ENCODE measurements around the gene CCS.

CCS gene

DNA sequence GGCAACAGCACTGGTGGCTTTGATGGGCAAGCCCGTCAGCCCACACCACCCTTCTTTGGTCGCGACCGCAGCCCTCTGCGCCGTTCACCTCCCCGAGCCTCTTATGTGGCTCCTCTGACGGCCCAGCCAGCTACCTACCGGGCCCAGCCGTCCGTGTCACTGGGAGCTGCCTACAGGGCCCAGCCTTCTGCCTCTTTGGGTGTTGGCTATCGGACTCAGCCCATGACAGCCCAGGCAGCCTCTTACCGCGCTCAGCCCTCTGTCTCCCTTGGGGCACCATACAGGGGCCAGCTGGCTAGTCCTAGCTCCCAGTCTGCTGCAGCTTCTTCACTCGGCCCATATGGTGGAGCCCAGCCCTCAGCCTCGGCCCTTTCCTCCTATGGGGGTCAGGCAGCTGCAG, 31.5 kb downstream of the CCS start:
- Histone ChIP-seq H3K4me3 (ENCODE audit: low read depth, low read length) (no peak overlapping the region), H4K91ac (ENCODE audit: low read depth, low read length) (no peak overlapping the region), H3K9me3 (ENCODE audit: insufficient read depth, low read depth, low read length) (peaks cover 2% of the 10 kb centered on the region), H2BK120ac (ENCODE audit: insufficient read depth, low read length, poor library complexity) (no peak overlapping the region), H3K4me2 (ENCODE audit: low read length) (no peak overlapping the region), H2BK12ac (ENCODE audit: low read length) (no peak overlapping the region), H3K23ac (ENCODE audit: low read length) (no peak overlapping the region), H4K8ac (ENCODE audit: low read depth, low read length) (no peak overlapping the region), H3K4ac (ENCODE audit: low read depth, low read length) (peak overlapping the region; percentile 13), H2AFZ (ENCODE audit: insufficient read depth, low read length, poor library complexity) (no peak overlapping the region), H3K36me3 (ENCODE audit: control insufficient read depth in 1 of 2, insufficient read depth in 2 of 2, low read length in 2 of 2) (peaks cover 46 to 67% of the 10 kb centered on the region in 2 experiments), H3K4me1 (ENCODE audit: control insufficient read depth in 1 of 2, insufficient read depth in 2 of 2, low read length in 2 of 2) (peaks cover 0 to 3% of the 10 kb centered on the region in 2 experiments), H4K12ac (ENCODE audit: low read depth, low read length) (no peak overlapping the region), H3K79me2 (ENCODE audit: control insufficient read depth, insufficient read depth, low read length, poor library complexity) (peaks cover 32% of the 10 kb centered on the region), H3K9ac (ENCODE audit: low read length) (no peak overlapping the region), H3K18ac (ENCODE audit: low read length) (no peak overlapping the region), H2BK5ac (ENCODE audit: low read depth, low read length, poor library complexity) (no peak overlapping the region), H3K14ac (ENCODE audit: low read length) (no peak overlapping the region), H3K27me3 (ENCODE audit: insufficient read depth, low read length) (no peaks in the 10 kb centered on the region), H2AK5ac (ENCODE audit: low read length) (no peak overlapping the region), H3K27ac (ENCODE audit: low read depth, low read length) (no peak overlapping the region), H3K79me1 (ENCODE audit: low read length) (no peaks in the 10 kb centered on the region)
- no peak for DNase-seq
- WGBS (ENCODE audit: extremely low coverage, insufficient coverage, insufficient read length): no CpG with 5 or more reads among the region's 16 CpGs

DNA sequence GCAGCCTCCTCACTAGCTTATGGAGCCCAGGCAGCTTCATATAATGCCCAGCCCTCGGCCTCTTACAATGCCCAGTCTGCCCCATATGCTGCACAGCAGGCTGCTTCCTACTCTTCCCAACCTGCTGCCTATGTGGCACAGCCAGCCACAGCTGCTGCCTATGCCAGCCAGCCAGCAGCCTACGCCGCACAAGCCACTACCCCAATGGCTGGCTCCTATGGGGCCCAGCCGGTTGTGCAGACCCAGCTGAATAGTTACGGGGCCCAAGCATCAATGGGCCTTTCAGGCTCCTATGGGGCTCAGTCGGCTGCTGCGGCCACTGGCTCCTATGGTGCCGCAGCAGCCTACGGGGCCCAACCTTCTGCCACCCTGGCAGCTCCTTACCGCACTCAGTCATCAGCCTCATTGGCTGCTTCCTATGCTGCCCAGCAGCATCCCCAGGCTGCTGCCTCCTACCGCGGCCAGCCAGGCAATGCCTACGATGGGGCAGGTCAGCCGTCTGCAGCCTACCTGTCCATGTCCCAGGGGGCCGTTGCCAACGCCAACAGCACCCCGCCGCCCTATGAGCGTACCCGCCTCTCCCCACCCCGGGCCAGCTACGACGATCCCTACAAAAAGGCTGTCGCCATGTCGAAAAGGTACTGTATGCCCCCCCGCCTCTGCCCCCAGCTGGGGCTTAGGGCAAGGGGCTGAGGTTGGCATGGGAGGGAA, 32.2 kb downstream of the CCS start:
- Histone ChIP-seq H3K27me3 (ENCODE audit: insufficient read depth, low read length) (no peaks in the 10 kb centered on the region), H3K9me3 (ENCODE audit: insufficient read depth, low read depth, low read length) (peaks cover 2% of the 10 kb centered on the region), H3K27ac (ENCODE audit: low read depth, low read length) (no peak overlapping the region), H3K79me1 (ENCODE audit: low read length) (no peaks in the 10 kb centered on the region), H3K4ac (ENCODE audit: low read depth, low read length) (peak overlapping the region; percentile 13), H2AFZ (ENCODE audit: insufficient read depth, low read length, poor library complexity) (no peak overlapping the region), H3K36me3 (ENCODE audit: control insufficient read depth in 1 of 2, insufficient read depth in 2 of 2, low read length in 2 of 2) (peaks cover 51 to 71% of the 10 kb centered on the region in 2 experiments), H2BK5ac (ENCODE audit: low read depth, low read length, poor library complexity) (no peak overlapping the region), H4K91ac (ENCODE audit: low read depth, low read length) (no peak overlapping the region), H2BK120ac (ENCODE audit: insufficient read depth, low read length, poor library complexity) (no peak overlapping the region), H3K4me3 (ENCODE audit: low read depth, low read length) (no peak overlapping the region), H3K14ac (ENCODE audit: low read length) (no peak overlapping the region), H3K9ac (ENCODE audit: low read length) (no peak overlapping the region), H4K12ac (ENCODE audit: low read depth, low read length) (no peak overlapping the region), H3K18ac (ENCODE audit: low read length) (no peak overlapping the region), H3K4me2 (ENCODE audit: low read length) (no peak overlapping the region), H3K79me2 (ENCODE audit: control insufficient read depth, insufficient read depth, low read length, poor library complexity) (peaks cover 34% of the 10 kb centered on the region), H2AK5ac (ENCODE audit: low read length) (no peak overlapping the region), H2BK12ac (ENCODE audit: low read length) (no peak overlapping the region), H3K23ac (ENCODE audit: low read length) (no peak overlapping the region), H4K8ac (ENCODE audit: low read depth, low read length) (no peak overlapping the region), H3K4me1 (ENCODE audit: control insufficient read depth in 1 of 2, insufficient read depth in 2 of 2, low read length in 2 of 2) (peaks cover 0 to 3% of the 10 kb centered on the region in 2 experiments)
- no peak for DNase-seq
- no CpG with 5 or more reads among the region's 26 CpGs for WGBS (ENCODE audit: extremely low coverage, insufficient coverage, insufficient read length)

DNA sequence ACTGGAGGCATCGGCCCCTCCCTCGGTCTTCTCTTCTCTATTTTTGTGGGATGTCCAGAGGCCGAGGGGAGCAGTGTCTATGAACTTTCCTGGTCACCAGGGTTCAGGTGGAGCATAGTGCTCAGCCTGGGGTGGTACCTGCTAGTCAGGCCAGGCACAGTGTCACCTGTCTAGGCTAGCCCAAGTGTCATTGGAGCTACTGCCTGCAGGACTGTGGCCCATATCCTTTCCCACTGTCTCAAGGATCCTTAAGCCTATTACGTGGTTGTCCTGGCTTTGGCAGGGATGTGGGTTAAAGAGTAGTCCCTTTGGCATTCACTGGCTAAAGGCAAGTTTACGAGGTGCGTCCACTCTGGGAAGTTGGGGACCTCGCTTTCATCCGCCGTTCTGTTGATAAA, 32.8 kb downstream of the CCS start:
- H2BK120ac ChIP-seq (ENCODE audit: insufficient read depth, low read length, poor library complexity): no peak overlapping the region
- no peaks in the 10 kb centered on the region for H3K27me3 ChIP-seq (ENCODE audit: insufficient read depth, low read length)
- H2AFZ ChIP-seq (ENCODE audit: insufficient read depth, low read length, poor library complexity): no peak overlapping the region
- no peak overlapping the region for H3K14ac ChIP-seq (ENCODE audit: low read length)
- H2BK12ac ChIP-seq (ENCODE audit: low read length): no peak overlapping the region
- H3K4me1 ChIP-seq (ENCODE audit: control insufficient read depth in 1 of 2, insufficient read depth in 2 of 2, low read length in 2 of 2): peaks cover 0 to 3% of the 10 kb centered on the region in 2 experiments
- peaks cover 2% of the 10 kb centered on the region for H3K9me3 ChIP-seq (ENCODE audit: insufficient read depth, low read depth, low read length)
- H3K18ac ChIP-seq (ENCODE audit: low read length): no peak overlapping the region
- H3K4me2 ChIP-seq (ENCODE audit: low read length): no peak overlapping the region
- H3K79me1 ChIP-seq (ENCODE audit: low read length): no peaks in the 10 kb centered on the region
- no peak overlapping the region for H3K23ac ChIP-seq (ENCODE audit: low read length)
- H3K79me2 ChIP-seq (ENCODE audit: control insufficient read depth, insufficient read depth, low read length, poor library complexity): peaks cover 34% of the 10 kb centered on the region
- no CpG with 5 or more reads among the region's 9 CpGs for WGBS (ENCODE audit: extremely low coverage, insufficient coverage, insufficient read length)
- no peak overlapping the region for H4K91ac ChIP-seq (ENCODE audit: low read depth, low read length)
- peak overlapping the region; percentile 13 for H3K4ac ChIP-seq (ENCODE audit: low read depth, low read length)
- H4K12ac ChIP-seq (ENCODE audit: low read depth, low read length): no peak overlapping the region
- peaks cover 53 to 74% of the 10 kb centered on the region in 2 experiments for H3K36me3 ChIP-seq (ENCODE audit: control insufficient read depth in 1 of 2, insufficient read depth in 2 of 2, low read length in 2 of 2)
- no peak overlapping the region for H3K4me3 ChIP-seq (ENCODE audit: low read depth, low read length)
- H2AK5ac ChIP-seq (ENCODE audit: low read length): no peak overlapping the region
- DNase-seq: no peak
- H4K8ac ChIP-seq (ENCODE audit: low read depth, low read length): no peak overlapping the region
- H3K9ac ChIP-seq (ENCODE audit: low read length): no peak overlapping the region
- no peak overlapping the region for H2BK5ac ChIP-seq (ENCODE audit: low read depth, low read length, poor library complexity)
- no peak overlapping the region for H3K27ac ChIP-seq (ENCODE audit: low read depth, low read length)

DNA sequence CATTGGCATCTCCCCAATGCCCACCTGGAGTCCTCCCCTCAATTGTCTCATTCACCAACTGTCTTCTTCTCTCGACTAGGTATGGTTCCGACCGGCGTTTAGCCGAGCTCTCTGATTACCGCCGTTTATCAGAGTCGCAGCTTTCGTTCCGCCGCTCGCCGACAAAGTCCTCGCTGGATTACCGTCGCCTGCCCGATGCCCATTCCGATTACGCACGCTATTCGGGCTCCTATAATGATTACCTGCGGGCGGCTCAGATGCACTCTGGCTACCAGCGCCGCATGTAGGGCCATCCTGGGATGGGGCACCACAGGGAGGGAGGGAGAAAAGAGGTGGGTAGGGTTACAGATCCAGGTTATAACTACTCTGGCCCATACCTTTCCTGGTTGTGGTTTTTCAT, 33.4 kb downstream of the CCS start:
- no peaks in the 10 kb centered on the region for H3K79me1 ChIP-seq (ENCODE audit: low read length)
- peak overlapping the region; percentile 41 for H3K4ac ChIP-seq (ENCODE audit: low read depth, low read length)

More for the DNA sequence above, 33.4 kb downstream of the CCS start:
- no peak overlapping the region for H4K8ac ChIP-seq (ENCODE audit: low read depth, low read length)
- DNase-seq: no peak
- no peak overlapping the region for H4K91ac ChIP-seq (ENCODE audit: low read depth, low read length)
- peaks cover 53 to 74% of the 10 kb centered on the region in 2 experiments for H3K36me3 ChIP-seq (ENCODE audit: control insufficient read depth in 1 of 2, insufficient read depth in 2 of 2, low read length in 2 of 2)
- no peak overlapping the region for H2AK5ac ChIP-seq (ENCODE audit: low read length)
- H2BK12ac ChIP-seq (ENCODE audit: low read length): no peak overlapping the region
- no peak overlapping the region for H3K18ac ChIP-seq (ENCODE audit: low read length)
- peaks cover 2% of the 10 kb centered on the region for H3K9me3 ChIP-seq (ENCODE audit: insufficient read depth, low read depth, low read length)
- WGBS (ENCODE audit: extremely low coverage, insufficient coverage, insufficient read length): no CpG with 5 or more reads among the region's 25 CpGs
- H3K14ac ChIP-seq (ENCODE audit: low read length): no peak overlapping the region
- no peak overlapping the region for H2BK120ac ChIP-seq (ENCODE audit: insufficient read depth, low read length, poor library complexity)
- H2BK5ac ChIP-seq (ENCODE audit: low read depth, low read length, poor library complexity): no peak overlapping the region
- H3K27me3 ChIP-seq (ENCODE audit: insufficient read depth, low read length): no peaks in the 10 kb centered on the region
- H3K23ac ChIP-seq (ENCODE audit: low read length): no peak overlapping the region
- H4K12ac ChIP-seq (ENCODE audit: low read depth, low read length): no peak overlapping the region
- no peak overlapping the region for H3K27ac ChIP-seq (ENCODE audit: low read depth, low read length)
- H3K4me1 ChIP-seq (ENCODE audit: control insufficient read depth in 1 of 2, insufficient read depth in 2 of 2, low read length in 2 of 2): peaks cover 0 to 3% of the 10 kb centered on the region in 2 experiments
- peaks cover 29% of the 10 kb centered on the region for H3K79me2 ChIP-seq (ENCODE audit: control insufficient read depth, insufficient read depth, low read length, poor library complexity)
- no peak overlapping the region for H3K4me3 ChIP-seq (ENCODE audit: low read depth, low read length)
- no peak overlapping the region for H2AFZ ChIP-seq (ENCODE audit: insufficient read depth, low read length, poor library complexity)
- H3K4me2 ChIP-seq (ENCODE audit: low read length): no peak overlapping the region
- H3K9ac ChIP-seq (ENCODE audit: low read length): no peak overlapping the region
